SU-DHL-6 (cell line): ENCODE data around the gene DLGAP3.

Experiments used
- CTCF ChIP-seq: fragments of 200-600 bp; sonication (generic); IDR thresholded peaks from one replicate; pipeline ENCODE4 v1.5.1; 2017; ENCODE audit warnings: antibody characterized with exemption, mild to moderate bottlenecking, low read length, moderate library complexity; ENCODE audit not compliant: insufficient read depth, poor library complexity, severe bottlenecking
- EZH2phosphoT487 ChIP-seq: fragments of 200-600 bp; sonication (generic), shearing (Covaris generic); conservative IDR thresholded peaks from 2 replicates; pipeline ENCODE4 v1.6.1; 2018; ENCODE audit warnings: mild to moderate bottlenecking, antibody characterized with exemption, low read length, moderate library complexity, mixed read lengths

- TF ChIP-seq CTCF (no peak), EZH2phosphoT487 (no peak)
These were observed 13.9 kb downstream of the DLGAP3 start for GRCh38 chr1:34915521-34915920.
